Measurements from ENCODE around the gene LDLRAP1.

DNA sequence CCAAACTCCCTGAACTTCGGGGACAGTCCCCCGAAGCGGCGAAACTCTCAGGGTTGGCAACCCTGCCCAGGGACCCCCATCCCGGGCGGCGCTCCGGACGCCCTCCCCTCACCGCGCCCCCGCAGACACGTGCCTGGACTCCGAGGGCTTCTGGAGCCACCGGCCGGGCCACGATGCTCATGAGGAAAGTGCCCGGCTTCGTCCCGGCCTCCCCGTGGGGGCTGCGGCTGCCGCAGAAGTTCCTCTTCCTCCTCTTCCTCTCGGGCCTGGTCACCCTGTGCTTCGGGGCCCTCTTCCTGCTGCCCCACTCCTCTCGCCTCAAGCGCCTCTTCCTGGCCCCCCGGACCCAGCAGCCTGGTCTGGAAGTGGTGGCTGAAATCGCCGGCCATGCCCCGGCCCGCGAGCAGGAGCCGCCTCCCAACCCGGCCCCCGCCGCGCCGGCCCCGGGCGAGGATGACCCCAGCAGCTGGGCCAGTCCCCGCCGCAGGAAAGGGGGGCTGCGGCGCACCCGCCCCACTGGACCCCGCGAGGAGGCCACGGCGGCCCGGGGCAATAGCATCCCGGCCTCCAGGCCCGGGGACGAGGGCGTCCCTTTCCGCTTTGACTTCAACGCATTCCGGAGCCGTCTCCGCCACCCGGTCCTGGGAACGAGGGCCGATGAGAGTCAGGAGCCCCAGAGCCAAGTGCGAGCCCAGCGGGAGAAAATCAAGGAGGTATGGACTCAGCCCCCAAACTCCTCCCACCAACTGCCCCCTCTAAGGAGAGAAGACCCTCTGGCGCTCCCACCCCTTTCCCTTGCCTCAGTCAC, 74.4 kb downstream of the LDLRAP1 start:
- TF ChIP-seq POLR2A (IDR thresholded peaks at IDR 0.05; ENCODE audit: low read depth, low read length), result no peak
- TF ChIP-seq SMC3 (IDR thresholded peaks at IDR 0.05; ENCODE audit: low read depth, low read length), result no peak
- TF ChIP-seq CTCF (conservative IDR thresholded peaks at IDR 0.05; ENCODE audit: low read depth, low read length), result no peak
- no peak for TF ChIP-seq RCOR1 (IDR thresholded peaks at IDR 0.05; ENCODE audit: insufficient replicate concordance, low read length)
- no peak for TF ChIP-seq FOS (IDR thresholded peaks at IDR 0.05; ENCODE audit: low read depth, low read length)
- no peak for TF ChIP-seq RAD21 (IDR thresholded peaks at IDR 0.05; ENCODE audit: low read length)
